Fibroblast of skin of left biceps (primary cell): ENCODE measurements around the gene TMEM176A.
"Not testable (repeated sequence)": the region's sequence is repeated elsewhere in the genome, so short reads cannot be mapped to it uniquely, and the experiment has no call there.

Experiments
- DNase-seq, 2 experiments: peaks; one replicate each; pipeline ENCODE4 v3.0.0-alpha.2; 2013; ENCODE audit warnings: low read depth in 2 of 2

TMEM176A gene

GRCh38 chr7:150788474-150789269 lies 11.9 kb upstream of the TMEM176A start:
- DNase-seq, result peak; percentile 16 to 32

GRCh38 chr7:150790416-150791075 lies 10.0 kb upstream of the TMEM176A start:
- DNase-seq, result no peak

GRCh38 chr7:150791304-150791703 lies 9.3 kb upstream of the TMEM176A start:
- no peak for DNase-seq

GRCh38 chr7:150791746-150792452 lies 8.7 kb upstream of the TMEM176A start:
- DNase-seq, result no peak

- no peak for DNase-seq
These were observed 6.9 kb upstream of the TMEM176A start for GRCh38 chr7:150793569-150794238.

GRCh38 chr7:150797661-150798060 lies 2.9 kb upstream of the TMEM176A start:
- DNase-seq, result no peak

GRCh38 chr7:150799156-150799555 lies 1.4 kb upstream of the TMEM176A start:
- no peak for DNase-seq

GRCh38 chr7:150799741-150800580 lies 608 bp upstream of the TMEM176A start, which contains the start of gene TMEM176B:
Gene TMEM176B (minus strand): TSS chr7:150800364. CDS start chr7:150796569, 3,795 bp downstream.
- DNase-seq, result no peak

- DNase-seq, result no peak
These were observed 825 bp downstream of the TMEM176A start for GRCh38 chr7:150801242-150801945.

GRCh38 chr7:150801946-150802771 lies 1.6 kb downstream of the TMEM176A start:
- no peak for DNase-seq

- DNase-seq, result no peak
These were observed 2.7 kb downstream of the TMEM176A start for GRCh38 chr7:150803161-150803860.

- no peak for DNase-seq
These were observed 4.2 kb downstream of the TMEM176A start for GRCh38 chr7:150804802-150805201.

GRCh38 chr7:150805864-150806263 lies 5.3 kb downstream of the TMEM176A start:
- DNase-seq, result no peak

GRCh38 chr7:150806454-150806853 lies 5.9 kb downstream of the TMEM176A start:
- no peak for DNase-seq

- no peak for DNase-seq
These were observed 6.3 kb downstream of the TMEM176A start for GRCh38 chr7:150806863-150807262.

- not testable (repeated sequence) for DNase-seq
These were observed 7.3 kb downstream of the TMEM176A start for GRCh38 chr7:150807616-150808438.

GRCh38 chr7:150814328-150815001 lies 13.9 kb downstream of the TMEM176A start:
- DNase-seq, result no peak
